ENCODE data around the gene PLA2G15. TPM values are rescaled to one million over a fixed set of nuclear protein-coding genes. Genes with fewer than 3 reads are reported as not detected.

Gene PLA2G15
- total and polyA plus RNA-seq, 12 donors, result 6.0 to 37.1 (median 23.2) TPM

DNA sequence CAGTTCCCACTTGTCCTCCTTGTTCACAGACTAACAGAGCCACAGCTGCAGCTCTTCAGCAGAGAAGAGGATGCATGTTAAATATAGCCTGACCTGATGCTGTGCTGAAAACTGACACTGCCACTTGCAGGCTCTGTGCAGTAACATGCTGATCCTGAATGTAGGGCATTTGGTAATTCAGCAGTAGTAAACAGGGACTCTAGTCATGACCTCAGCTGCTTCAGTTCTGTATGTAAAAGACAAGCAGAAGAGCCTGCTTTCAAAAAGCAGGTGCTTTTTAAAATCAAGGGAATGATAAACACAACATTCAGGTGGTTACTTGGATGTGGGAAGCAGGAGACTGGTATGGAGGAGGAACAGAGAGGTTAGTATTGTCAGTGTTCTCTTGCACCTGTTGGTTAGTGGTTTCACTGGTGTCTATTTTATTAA is 43.1 kb upstream of the PLA2G15 start:
- intact Hi-C loops (cut with DNase I), result no loop called here
- Histone ChIP-seq H3K4me3 (no peak overlapping the region), H3K9me3 (replicated peaks in 1 of 3) (no peaks in the 10 kb centered on the region), H3K4me1 (replicated peaks in 1 of 2) (no peaks in the 10 kb centered on the region), H3K27ac (no peak overlapping the region), H3K27me3 (no peaks in the 10 kb centered on the region), H3K36me3 (replicated peaks in 1 of 2) (no peaks in the 10 kb centered on the region)
- peak in 1 of 7 donors; percentile 60 for DNase-seq
- TF ChIP-seq POLR2A (IDR thresholded peaks at IDR 0.05), result no peak
- TF ChIP-seq, protein P1, sequence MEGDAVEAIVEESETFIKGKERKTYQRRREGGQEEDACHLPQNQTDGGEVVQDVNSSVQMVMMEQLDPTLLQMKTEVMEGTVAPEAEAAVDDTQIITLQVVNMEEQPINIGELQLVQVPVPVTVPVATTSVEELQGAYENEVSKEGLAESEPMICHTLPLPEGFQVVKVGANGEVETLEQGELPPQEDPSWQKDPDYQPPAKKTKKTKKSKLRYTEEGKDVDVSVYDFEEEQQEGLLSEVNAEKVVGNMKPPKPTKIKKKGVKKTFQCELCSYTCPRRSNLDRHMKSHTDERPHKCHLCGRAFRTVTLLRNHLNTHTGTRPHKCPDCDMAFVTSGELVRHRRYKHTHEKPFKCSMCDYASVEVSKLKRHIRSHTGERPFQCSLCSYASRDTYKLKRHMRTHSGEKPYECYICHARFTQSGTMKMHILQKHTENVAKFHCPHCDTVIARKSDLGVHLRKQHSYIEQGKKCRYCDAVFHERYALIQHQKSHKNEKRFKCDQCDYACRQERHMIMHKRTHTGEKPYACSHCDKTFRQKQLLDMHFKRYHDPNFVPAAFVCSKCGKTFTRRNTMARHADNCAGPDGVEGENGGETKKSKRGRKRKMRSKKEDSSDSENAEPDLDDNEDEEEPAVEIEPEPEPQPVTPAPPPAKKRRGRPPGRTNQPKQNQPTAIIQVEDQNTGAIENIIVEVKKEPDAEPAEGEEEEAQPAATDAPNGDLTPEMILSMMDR (IDR thresholded peaks at IDR 0.05), result no peak

DNA sequence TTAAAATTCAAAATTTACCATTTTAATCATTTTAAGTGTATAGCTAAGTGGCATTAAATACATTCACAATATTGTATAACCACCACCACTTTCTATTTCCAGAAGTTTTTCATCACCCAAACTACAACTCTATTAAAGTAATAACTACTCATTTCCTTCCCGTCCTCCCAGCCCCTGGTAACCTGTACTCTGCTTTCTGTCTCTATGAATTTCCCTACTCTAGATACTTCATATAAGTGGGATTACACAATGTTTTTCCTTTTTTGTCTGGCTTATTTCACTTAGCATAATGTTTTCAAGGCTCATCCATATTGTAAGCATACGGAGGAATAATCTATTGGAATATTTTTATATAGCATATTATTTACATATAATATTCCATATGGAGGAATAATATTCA is 38.9 kb upstream of the PLA2G15 start:
- Histone ChIP-seq H3K27ac (no peak overlapping the region), H3K36me3 (replicated peaks in 1 of 2) (no peaks in the 10 kb centered on the region), H3K27me3 (no peaks in the 10 kb centered on the region), H3K4me1 (replicated peaks in 1 of 2) (no peaks in the 10 kb centered on the region), H3K4me3 (no peak overlapping the region), H3K9me3 (replicated peaks in 1 of 3) (no peaks in the 10 kb centered on the region)
- TF ChIP-seq, protein P1 (IDR thresholded peaks at IDR 0.05), result no peak
- no peak for TF ChIP-seq POLR2A (IDR thresholded peaks at IDR 0.05)
- intact Hi-C loops (cut with DNase I), result no loop called here
- WGBS, 4 donors, result 89 to 96% (median 92%) methylated on average over 2 of the region's 2 CpGs
- no peak for DNase-seq

DNA sequence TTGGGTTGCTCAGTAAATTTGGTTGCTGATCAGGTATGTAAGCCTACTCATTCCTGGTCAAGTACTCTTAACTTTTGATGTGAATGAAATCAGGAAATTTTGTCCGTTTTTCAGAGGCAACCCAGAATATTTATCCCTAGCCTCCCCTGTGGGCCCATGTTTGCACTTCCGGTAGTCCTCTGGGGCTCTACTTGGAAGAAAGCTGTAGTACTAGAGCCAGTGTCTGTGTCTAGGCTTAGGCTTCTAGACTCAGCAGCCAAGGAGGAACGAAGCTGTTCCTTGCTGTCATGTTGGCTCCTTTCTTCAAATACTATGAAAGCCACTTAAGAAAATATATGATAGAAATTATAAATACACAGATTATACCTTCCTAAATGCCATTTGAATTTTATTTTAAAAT is 30.4 kb upstream of the PLA2G15 start:
- TF ChIP-seq, protein P1 (IDR thresholded peaks at IDR 0.05), result no peak
- TF ChIP-seq POLR2A (IDR thresholded peaks at IDR 0.05), result no peak
- H3K4me3 ChIP-seq, result no peak overlapping the region
- H3K27ac ChIP-seq, result no peak overlapping the region
- H3K4me1 ChIP-seq (replicated peaks in 1 of 2), result no peaks in the 10 kb centered on the region
- no peaks in the 10 kb centered on the region for H3K27me3 ChIP-seq
- intact Hi-C loops (cut with DNase I), result no loop called here
- DNase-seq, result no peak
- WGBS, 4 donors, result 85 to 97% (median 94%) methylated on average over 3 of the region's 3 CpGs
- H3K9me3 ChIP-seq (replicated peaks in 1 of 3), result no peaks in the 10 kb centered on the region
- no peaks in the 10 kb centered on the region for H3K36me3 ChIP-seq (replicated peaks in 1 of 2)

DNA sequence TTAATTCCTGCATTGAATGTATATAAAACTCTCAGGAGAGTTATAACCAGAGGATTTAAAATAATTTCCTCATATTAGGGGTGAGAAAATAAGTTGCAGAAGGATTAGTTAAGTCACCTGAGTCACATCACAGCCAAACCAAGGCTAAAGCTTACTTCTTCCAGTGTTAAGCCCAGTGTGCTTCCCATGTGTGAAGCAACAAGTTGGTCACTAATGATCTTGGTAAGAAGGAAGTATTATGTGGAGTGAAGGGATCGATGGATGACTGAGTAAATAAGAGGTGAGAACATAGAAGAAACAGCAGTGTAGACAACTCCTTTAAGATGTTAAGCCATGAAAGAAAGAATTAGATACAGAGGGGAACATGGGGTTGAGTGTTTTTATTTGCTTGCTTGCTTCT is 29.9 kb upstream of the PLA2G15 start:
- intact Hi-C loops (cut with DNase I), result no loop called here
- WGBS, 4 donors, result 90 to 96% (median 94%) methylated on average over 1 of the region's 1 CpG

DNA sequence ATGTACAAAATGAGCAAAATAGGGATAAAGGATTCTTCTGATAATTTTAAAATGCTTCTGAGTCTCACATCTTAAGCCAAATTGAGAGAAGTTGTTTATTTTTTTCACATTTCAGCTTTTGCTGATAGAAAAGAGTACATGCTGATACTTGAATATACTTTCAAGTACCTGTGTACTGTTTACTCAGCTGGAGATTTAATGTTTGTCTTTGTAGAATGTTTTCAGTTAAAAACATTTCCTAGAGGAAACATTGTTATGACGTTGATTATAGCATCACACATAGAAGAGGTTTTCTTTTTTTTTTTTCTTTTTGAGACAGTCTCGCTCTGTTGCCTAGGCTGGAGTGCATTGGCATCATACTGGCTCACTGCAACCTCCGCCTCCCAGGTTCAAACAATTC is 28.9 kb upstream of the PLA2G15 start:
- WGBS, 4 donors, result 95 to 98% (median 95%) methylated on average over 3 of the region's 3 CpGs
- no peaks in the 10 kb centered on the region for H3K4me1 ChIP-seq (replicated peaks in 1 of 2)
- intact Hi-C loops (cut with DNase I), result no loop called here

More for the DNA sequence above, 29.9 kb upstream of the PLA2G15 start:
- Histone ChIP-seq H3K27ac (no peak overlapping the region), H3K9me3 (replicated peaks in 1 of 3) (no peaks in the 10 kb centered on the region), H3K4me1 (replicated peaks in 1 of 2) (no peaks in the 10 kb centered on the region), H3K4me3 (no peak overlapping the region), H3K36me3 (replicated peaks in 1 of 2) (no peaks in the 10 kb centered on the region), H3K27me3 (no peaks in the 10 kb centered on the region)
- no peak for TF ChIP-seq POLR2A (IDR thresholded peaks at IDR 0.05)
- DNase-seq, result no peak

More for the DNA sequence above, 28.9 kb upstream of the PLA2G15 start:
- no peak for TF ChIP-seq POLR2A (IDR thresholded peaks at IDR 0.05)
- TF ChIP-seq, protein P1 (IDR thresholded peaks at IDR 0.05), result no peak
- Histone ChIP-seq H3K9me3 (replicated peaks in 1 of 3) (no peaks in the 10 kb centered on the region), H3K27ac (no peak overlapping the region), H3K27me3 (no peaks in the 10 kb centered on the region), H3K4me3 (no peak overlapping the region), H3K36me3 (replicated peaks in 1 of 2) (no peaks in the 10 kb centered on the region)
- DNase-seq, result no peak

Data from adrenal gland (tissue), 12 donors.